Measurements from ENCODE around the gene NOS1AP.
"Not testable (repeated sequence)": the region's sequence is repeated elsewhere in the genome, so short reads cannot be mapped to it uniquely, and the experiment has no call there.

NOS1AP gene

GRCh38 chr1:162389021-162389818, 319.7 kb downstream of the NOS1AP start:
- no peak for DNase-seq

GRCh38 chr1:162389971-162390370, 320.5 kb downstream of the NOS1AP start:
- no peak for DNase-seq

- DNase-seq, result no peak
These were observed 321.1 kb downstream of the NOS1AP start for GRCh38 chr1:162390396-162391185.

- DNase-seq, result no peak
These were observed 322.5 kb downstream of the NOS1AP start for GRCh38 chr1:162391790-162392563.

GRCh38 chr1:162396201-162396906, 326.9 kb downstream of the NOS1AP start:
- no peak for DNase-seq

- DNase-seq, result no peak
These were observed 327.6 kb downstream of the NOS1AP start for GRCh38 chr1:162397039-162397448.

GRCh38 chr1:162397943-162398560, 328.6 kb downstream of the NOS1AP start:
- DNase-seq, result no peak

GRCh38 chr1:162398999-162399580, 329.6 kb downstream of the NOS1AP start:
- DNase-seq, result no peak

GRCh38 chr1:162400790-162401355, 331.4 kb downstream of the NOS1AP start:
- no peak for DNase-seq

GRCh38 chr1:162404550-162405160, 335.2 kb downstream of the NOS1AP start:
- no peak for DNase-seq

GRCh38 chr1:162405800-162406199, 336.3 kb downstream of the NOS1AP start:
- DNase-seq, result no peak

GRCh38 chr1:162406811-162407210, 337.3 kb downstream of the NOS1AP start:
- no peak for DNase-seq

- DNase-seq, result no peak
These were observed 338.0 kb downstream of the NOS1AP start for GRCh38 chr1:162407539-162407938.

- no peak for DNase-seq
These were observed 342.5 kb downstream of the NOS1AP start, which contains the start of gene SH2D1B for GRCh38 chr1:162412002-162412401. SH2D1B (minus strand) TSS chr1:162412136; CDS start chr1:162412016, 120 bp downstream.

- DNase-seq, result no peak
These were observed 346.7 kb downstream of the NOS1AP start for GRCh38 chr1:162416215-162416614.

- DNase-seq, result no peak
These were observed 347.4 kb downstream of the NOS1AP start for GRCh38 chr1:162416909-162417308.

GRCh38 chr1:162417650-162418049, 348.2 kb downstream of the NOS1AP start:
- DNase-seq, result no peak

- DNase-seq, result not testable (repeated sequence)
These were observed 349.1 kb downstream of the NOS1AP start for GRCh38 chr1:162418584-162418983.

GRCh38 chr1:162419450-162419931, 350.0 kb downstream of the NOS1AP start:
- not testable (repeated sequence) for DNase-seq

Data from stimulated activated CD4-positive, alpha-beta T cell treated with anti-CD3 and anti-CD28 coated beads, Interleukin-4, amount 100 ng/mL, for 4 hours (primary cell).